Aortic smooth muscle cell (primary cell): Measurements from ENCODE around the gene SACS. TPM values are rescaled to one million over a fixed set of nuclear protein-coding genes. Genes with fewer than 3 reads are reported as not detected.

Experiments used
- total RNA-seq: library from RNA; depleted of rRNA; stranded (reverse); fragments of >200 nt; gene quantifications from 2 replicates; pipeline ENCODE4 v1.2.3, GENCODE V29; 2014

SACS gene, protein sequence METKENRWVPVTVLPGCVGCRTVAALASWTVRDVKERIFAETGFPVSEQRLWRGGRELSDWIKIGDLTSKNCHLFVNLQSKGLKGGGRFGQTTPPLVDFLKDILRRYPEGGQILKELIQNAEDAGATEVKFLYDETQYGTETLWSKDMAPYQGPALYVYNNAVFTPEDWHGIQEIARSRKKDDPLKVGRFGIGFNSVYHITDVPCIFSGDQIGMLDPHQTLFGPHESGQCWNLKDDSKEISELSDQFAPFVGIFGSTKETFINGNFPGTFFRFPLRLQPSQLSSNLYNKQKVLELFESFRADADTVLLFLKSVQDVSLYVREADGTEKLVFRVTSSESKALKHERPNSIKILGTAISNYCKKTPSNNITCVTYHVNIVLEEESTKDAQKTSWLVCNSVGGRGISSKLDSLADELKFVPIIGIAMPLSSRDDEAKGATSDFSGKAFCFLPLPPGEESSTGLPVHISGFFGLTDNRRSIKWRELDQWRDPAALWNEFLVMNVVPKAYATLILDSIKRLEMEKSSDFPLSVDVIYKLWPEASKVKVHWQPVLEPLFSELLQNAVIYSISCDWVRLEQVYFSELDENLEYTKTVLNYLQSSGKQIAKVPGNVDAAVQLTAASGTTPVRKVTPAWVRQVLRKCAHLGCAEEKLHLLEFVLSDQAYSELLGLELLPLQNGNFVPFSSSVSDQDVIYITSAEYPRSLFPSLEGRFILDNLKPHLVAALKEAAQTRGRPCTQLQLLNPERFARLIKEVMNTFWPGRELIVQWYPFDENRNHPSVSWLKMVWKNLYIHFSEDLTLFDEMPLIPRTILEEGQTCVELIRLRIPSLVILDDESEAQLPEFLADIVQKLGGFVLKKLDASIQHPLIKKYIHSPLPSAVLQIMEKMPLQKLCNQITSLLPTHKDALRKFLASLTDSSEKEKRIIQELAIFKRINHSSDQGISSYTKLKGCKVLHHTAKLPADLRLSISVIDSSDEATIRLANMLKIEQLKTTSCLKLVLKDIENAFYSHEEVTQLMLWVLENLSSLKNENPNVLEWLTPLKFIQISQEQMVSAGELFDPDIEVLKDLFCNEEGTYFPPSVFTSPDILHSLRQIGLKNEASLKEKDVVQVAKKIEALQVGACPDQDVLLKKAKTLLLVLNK (N-terminal part only)
- total RNA-seq = 72.9 and 77.9 TPM in 2 replicates

GRCh38 chr13:23433171-23434153, at the start of gene SACS:
Gene SACS (minus strand): TSS chr13:23433702. CDS start chr13:23411239, 22,463 bp downstream.

Other genes with a start within 250 kb of the SACS start
- 2.5 and 5.5 TPM in 2 replicates for gene TNFRSF19, start 136.7 kb upstream of the SACS start, total RNA-seq